Astrocyte of the cerebellum (primary cell): ENCODE results near the gene SCEL.

Experiments used
- DNase-seq: peaks from one replicate; pipeline ENCODE4 v3.0.0-alpha.2; 2011; ENCODE audit warnings: low read depth
- H3K4me3 ChIP-seq: 2 replicates; pipeline ENCODE4 v1.5.1; 2011; ENCODE audit warnings: mild to moderate bottlenecking, low read depth, low read length, moderate library complexity
- in situ Hi-C: cut with HindIII; loops from 2 replicates; pipeline ENCODE4 v1.10.0; 2017; ENCODE audit warnings: low sequenced_read_pairs
- TF ChIP-seq, protein P1 (sequence below): IDR thresholded peaks from 2 replicates; pipeline ENCODE4 v1.5.1; 2012; ENCODE audit warnings: low read length, low read depth, moderate library complexity, mild to moderate bottlenecking; ENCODE audit errors: missing control alignments

SCEL gene

DNA sequence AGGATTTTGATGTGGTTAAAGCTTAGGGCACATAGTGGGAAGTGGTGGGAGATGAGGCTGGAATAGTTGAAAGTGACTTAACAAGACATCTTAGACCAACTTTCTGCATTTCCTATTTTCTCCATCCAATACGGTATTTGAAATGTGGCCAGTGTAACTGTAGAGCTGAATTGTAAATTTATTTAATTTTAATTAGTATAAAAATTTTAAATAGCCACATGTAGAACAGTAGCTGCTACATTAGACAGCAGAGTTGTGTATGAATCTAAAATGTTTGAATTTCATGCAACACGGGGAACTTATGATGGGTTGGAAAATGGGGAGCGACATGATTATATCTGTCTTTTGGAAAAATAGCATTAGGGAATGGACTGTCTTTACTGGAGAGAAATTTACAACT lies 7.1 kb upstream of the SCEL start:
- no peak for DNase-seq
- no peak overlapping the region for H3K4me3 ChIP-seq
- in situ Hi-C loops, result no loop called here
- TF ChIP-seq, protein P1, sequence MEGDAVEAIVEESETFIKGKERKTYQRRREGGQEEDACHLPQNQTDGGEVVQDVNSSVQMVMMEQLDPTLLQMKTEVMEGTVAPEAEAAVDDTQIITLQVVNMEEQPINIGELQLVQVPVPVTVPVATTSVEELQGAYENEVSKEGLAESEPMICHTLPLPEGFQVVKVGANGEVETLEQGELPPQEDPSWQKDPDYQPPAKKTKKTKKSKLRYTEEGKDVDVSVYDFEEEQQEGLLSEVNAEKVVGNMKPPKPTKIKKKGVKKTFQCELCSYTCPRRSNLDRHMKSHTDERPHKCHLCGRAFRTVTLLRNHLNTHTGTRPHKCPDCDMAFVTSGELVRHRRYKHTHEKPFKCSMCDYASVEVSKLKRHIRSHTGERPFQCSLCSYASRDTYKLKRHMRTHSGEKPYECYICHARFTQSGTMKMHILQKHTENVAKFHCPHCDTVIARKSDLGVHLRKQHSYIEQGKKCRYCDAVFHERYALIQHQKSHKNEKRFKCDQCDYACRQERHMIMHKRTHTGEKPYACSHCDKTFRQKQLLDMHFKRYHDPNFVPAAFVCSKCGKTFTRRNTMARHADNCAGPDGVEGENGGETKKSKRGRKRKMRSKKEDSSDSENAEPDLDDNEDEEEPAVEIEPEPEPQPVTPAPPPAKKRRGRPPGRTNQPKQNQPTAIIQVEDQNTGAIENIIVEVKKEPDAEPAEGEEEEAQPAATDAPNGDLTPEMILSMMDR, result no peak

DNA sequence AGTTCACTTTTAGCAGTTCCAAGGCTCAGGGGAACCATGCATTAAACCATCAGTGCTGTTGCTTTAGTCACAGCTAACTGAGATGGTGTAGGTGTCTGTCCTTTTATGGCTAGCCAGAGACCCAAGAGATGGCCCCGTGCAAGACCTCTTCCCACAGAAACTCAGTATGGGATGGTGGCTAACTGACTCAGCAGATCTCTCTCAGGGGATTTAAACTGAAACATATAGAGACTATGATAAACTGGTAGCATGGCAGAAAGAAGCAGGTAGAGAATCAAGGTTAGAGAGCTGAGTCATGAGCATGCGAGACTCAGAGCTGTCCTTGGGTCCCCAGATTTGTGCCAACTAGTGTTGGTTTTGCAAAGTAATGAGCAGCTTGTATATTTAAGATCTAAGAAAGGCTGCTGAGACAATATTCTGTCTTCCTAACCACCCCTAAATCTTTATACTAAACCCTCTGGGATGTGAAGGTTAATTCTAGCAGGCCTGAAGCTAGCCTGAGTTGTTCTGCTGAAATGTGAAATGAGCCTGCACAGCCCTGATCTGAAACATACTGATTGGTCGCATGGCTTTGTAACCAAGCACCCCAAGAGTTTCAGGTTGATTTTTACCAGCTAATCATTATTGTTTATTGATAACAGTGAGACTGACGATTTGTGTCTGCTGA lies 6.5 kb upstream of the SCEL start:
- no peak for DNase-seq
- no peak overlapping the region for H3K4me3 ChIP-seq
- TF ChIP-seq, protein P1, result no peak
- in situ Hi-C loops, result no loop called here

- no peak overlapping the region for H3K4me3 ChIP-seq
- TF ChIP-seq, protein P1, result no peak
- in situ Hi-C loops, result no loop called here
- DNase-seq, result no peak
These were observed 6.0 kb upstream of the SCEL start for GRCh38 chr13:77529501-77529840.

DNA sequence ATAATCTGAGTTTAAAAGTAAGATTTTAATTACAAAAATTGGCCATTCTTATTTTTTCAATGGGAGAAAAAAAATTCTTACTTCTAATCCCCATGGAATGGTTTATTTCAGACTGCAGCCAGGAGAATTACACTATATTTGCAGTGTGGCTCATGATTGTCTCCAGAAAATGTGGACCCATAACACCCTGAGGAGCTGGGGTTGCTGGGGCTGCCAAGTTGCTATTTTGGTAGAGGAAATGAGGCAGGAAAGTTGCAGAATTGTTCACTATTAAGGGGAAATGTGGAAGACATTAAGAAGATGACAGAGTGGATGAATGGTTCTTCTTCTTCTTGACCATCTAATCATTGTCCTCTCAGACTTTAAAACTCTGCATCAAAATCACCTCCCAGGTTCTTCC lies 4.6 kb upstream of the SCEL start:
- in situ Hi-C loops, result no loop called here
- TF ChIP-seq, protein P1, result no peak
- H3K4me3 ChIP-seq, result no peak overlapping the region
- no peak for DNase-seq

GRCh38 chr13:77532983-77533382 lies 2.5 kb upstream of the SCEL start:
- H3K4me3 ChIP-seq, result no peak overlapping the region
- in situ Hi-C loops, result no loop called here
- DNase-seq, result no peak
- TF ChIP-seq, protein P1, result no peak

DNA sequence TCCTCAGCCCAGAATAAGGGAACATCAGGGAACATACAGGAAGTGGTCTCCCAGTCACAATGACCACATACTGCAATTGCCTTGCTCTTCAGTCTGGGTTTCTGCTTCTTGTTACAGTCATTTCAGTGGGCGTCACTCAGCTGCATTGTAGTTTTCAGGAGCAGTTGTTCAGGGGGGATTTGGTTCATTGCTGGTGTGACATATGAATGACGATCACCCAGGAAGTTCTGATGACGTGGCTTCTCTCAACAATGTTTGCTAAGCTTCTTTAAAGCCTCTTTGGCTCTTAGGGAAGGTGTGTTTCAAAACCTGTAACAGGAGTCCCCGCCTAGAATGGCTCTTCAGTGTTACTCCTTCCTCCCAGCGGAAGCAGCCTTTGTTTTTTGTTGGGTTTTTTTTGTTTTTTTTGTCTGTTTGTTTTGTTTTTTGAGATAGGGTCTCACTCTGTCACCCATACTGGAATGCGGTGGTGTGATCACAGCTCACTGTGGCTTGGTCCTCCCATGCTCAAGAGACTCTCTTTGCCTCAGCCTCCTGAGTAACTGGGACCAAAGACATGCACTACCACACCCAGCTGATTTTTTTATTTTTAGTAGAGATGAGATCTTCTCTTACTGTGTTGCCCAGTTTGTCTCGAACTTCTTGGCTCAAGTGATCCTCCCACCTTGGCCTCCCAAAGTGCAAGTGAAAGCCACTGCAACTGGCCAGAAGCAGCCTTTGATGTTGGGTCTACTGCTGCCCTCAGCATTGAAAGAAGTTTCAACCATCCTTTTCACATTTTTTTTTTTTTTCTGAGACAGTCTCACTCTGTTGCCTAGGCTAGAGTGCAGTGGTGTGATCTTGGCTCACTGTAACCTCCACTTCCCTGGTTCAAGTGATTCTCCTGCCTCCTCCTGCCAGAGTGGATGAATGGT lies 1.4 kb upstream of the SCEL start:
- no peak for DNase-seq
- no peak overlapping the region for H3K4me3 ChIP-seq
- in situ Hi-C loops, result no loop called here
- TF ChIP-seq, protein P1, result no peak
